ENCODE measurements around the gene LCE1D.

- TF ChIP-seq POLR2AphosphoS5 (IDR thresholded peaks at IDR 0.05; ENCODE audit: borderline replicate concordance, low read depth, low read length) = no peak
- TF ChIP-seq EZH2 (IDR thresholded peaks at IDR 0.05) = no peak
Measured at GRCh38 chr1:152827173-152827572, 30.7 kb downstream of the LCE1D start, which contains the start of gene LCE1A.
